ENCODE measurements around the gene SUSD1. TPM values are rescaled to one million over a fixed set of nuclear protein-coding genes. Genes with fewer than 3 reads are reported as not detected.

Gene SUSD1
- total RNA-seq, 1 donor, result 14.5 TPM

DNA sequence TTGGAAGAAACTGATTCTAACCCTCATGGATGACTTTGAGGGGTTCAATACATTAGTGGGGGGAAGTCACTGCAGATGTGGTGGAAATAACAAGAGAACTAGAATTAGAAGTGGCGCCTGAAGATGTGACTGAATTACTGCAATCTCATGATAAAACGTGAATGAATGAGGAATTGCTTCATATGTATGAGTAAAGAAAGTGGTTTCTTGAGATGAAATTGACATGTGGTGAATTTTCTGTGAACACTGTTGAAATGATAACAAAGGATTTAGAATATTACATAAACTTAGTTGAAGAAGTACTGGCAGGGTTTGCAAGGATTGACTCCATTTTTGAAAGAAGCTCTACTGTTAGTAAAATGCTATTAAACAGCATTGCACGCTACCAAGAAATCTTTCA lies 165.4 kb downstream of the SUSD1 start:
- Histone ChIP-seq H2AFZ (ENCODE audit: low read length) (no peak overlapping the region), H3K79me2 (ENCODE audit: insufficient read depth, low read length) (no peaks in the 10 kb centered on the region), H3K4me2 (ENCODE audit: insufficient read depth, low read length) (no peak overlapping the region), H3K4me1 (ENCODE audit: insufficient read depth, low read length) (peaks cover 29% of the 10 kb centered on the region), H3K36me3 (ENCODE audit: insufficient read depth, low read length) (no peaks in the 10 kb centered on the region), H3K27me3 (ENCODE audit: insufficient read depth, low read length) (no peaks in the 10 kb centered on the region), H4K20me1 (ENCODE audit: insufficient read depth, low read length) (no peaks in the 10 kb centered on the region), H3K27ac (ENCODE audit: low read depth, low read length) (peak overlapping the region; percentile 13), H3K4me3 (ENCODE audit: insufficient read depth, low read length) (no peak overlapping the region), H3K9me3 (ENCODE audit: low read depth, low read length) (no peaks in the 10 kb centered on the region)
- DNase-seq (ENCODE audit: insufficient read length, low spot score, missing footprints), result no peak
- TF ChIP-seq, protein P1, sequence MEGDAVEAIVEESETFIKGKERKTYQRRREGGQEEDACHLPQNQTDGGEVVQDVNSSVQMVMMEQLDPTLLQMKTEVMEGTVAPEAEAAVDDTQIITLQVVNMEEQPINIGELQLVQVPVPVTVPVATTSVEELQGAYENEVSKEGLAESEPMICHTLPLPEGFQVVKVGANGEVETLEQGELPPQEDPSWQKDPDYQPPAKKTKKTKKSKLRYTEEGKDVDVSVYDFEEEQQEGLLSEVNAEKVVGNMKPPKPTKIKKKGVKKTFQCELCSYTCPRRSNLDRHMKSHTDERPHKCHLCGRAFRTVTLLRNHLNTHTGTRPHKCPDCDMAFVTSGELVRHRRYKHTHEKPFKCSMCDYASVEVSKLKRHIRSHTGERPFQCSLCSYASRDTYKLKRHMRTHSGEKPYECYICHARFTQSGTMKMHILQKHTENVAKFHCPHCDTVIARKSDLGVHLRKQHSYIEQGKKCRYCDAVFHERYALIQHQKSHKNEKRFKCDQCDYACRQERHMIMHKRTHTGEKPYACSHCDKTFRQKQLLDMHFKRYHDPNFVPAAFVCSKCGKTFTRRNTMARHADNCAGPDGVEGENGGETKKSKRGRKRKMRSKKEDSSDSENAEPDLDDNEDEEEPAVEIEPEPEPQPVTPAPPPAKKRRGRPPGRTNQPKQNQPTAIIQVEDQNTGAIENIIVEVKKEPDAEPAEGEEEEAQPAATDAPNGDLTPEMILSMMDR (IDR thresholded peaks at IDR 0.05; ENCODE audit: extremely low read depth, low read depth, low read length), result no peak

- Histone ChIP-seq H4K20me1 (ENCODE audit: insufficient read depth, low read length) (no peaks in the 10 kb centered on the region), H3K9me3 (ENCODE audit: low read depth, low read length) (no peaks in the 10 kb centered on the region), H3K4me1 (ENCODE audit: insufficient read depth, low read length) (peaks cover 20% of the 10 kb centered on the region), H3K36me3 (ENCODE audit: insufficient read depth, low read length) (no peaks in the 10 kb centered on the region), H3K27me3 (ENCODE audit: insufficient read depth, low read length) (no peaks in the 10 kb centered on the region), H3K27ac (ENCODE audit: low read depth, low read length) (no peak overlapping the region), H2AFZ (ENCODE audit: low read length) (peak overlapping the region; percentile 41), H3K4me3 (ENCODE audit: insufficient read depth, low read length) (no peak overlapping the region), H3K79me2 (ENCODE audit: insufficient read depth, low read length) (no peaks in the 10 kb centered on the region), H3K4me2 (ENCODE audit: insufficient read depth, low read length) (no peak overlapping the region)
- peak; percentile 30 for DNase-seq (ENCODE audit: insufficient read length, low spot score, missing footprints)
- TF ChIP-seq, protein P1 (IDR thresholded peaks at IDR 0.05; ENCODE audit: extremely low read depth, low read depth, low read length), result no peak
Observed at GRCh38 chr9:112007575-112008240, 167.4 kb downstream of the SUSD1 start.

DNA sequence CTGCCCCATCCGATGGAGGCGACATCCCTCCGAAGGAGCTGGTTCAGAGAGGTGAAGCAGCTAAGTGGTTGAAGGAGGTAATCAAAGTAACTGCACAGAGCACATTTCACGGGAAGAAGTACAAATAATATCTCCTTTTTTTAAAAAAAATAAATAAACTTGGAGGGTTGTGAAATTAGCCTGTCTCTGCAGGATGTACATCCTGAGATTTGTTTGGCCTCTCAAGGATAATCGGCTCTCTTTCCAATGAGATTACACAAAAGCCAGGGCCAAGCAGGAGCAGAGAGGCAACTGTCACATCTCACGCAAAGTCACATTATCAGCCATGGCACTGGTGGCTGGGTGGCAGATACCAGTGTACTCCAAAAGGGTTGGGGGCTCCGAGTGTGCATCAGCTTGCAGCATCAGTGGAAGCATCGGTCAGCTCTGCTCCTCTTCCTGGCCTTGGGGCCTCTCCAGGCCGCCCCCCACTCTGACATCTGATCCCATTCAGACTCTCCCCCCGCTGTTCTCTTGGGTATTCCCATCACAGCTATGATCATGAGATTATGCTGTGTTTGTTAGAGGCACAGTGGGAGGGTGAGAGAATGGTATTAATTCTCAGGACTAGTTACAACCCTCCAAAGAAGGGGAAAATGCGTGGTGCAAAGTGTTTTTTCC lies 168.6 kb downstream of the SUSD1 start:
- H3K4me2 ChIP-seq (ENCODE audit: insufficient read depth, low read length), result no peak overlapping the region
- no peak for DNase-seq (ENCODE audit: insufficient read length, low spot score, missing footprints)
- TF ChIP-seq, protein P1 (IDR thresholded peaks at IDR 0.05; ENCODE audit: extremely low read depth, low read depth, low read length), result no peak
- no peaks in the 10 kb centered on the region for H3K36me3 ChIP-seq (ENCODE audit: insufficient read depth, low read length)
- no peak overlapping the region for H3K27ac ChIP-seq (ENCODE audit: low read depth, low read length)
- no peak overlapping the region for H2AFZ ChIP-seq (ENCODE audit: low read length)
- H3K4me3 ChIP-seq (ENCODE audit: insufficient read depth, low read length), result no peak overlapping the region
- no peaks in the 10 kb centered on the region for H3K79me2 ChIP-seq (ENCODE audit: insufficient read depth, low read length)
- H3K27me3 ChIP-seq (ENCODE audit: insufficient read depth, low read length), result no peaks in the 10 kb centered on the region
- H3K9me3 ChIP-seq (ENCODE audit: low read depth, low read length), result no peaks in the 10 kb centered on the region
- H3K4me1 ChIP-seq (ENCODE audit: insufficient read depth, low read length), result peaks cover 9% of the 10 kb centered on the region
- H4K20me1 ChIP-seq (ENCODE audit: insufficient read depth, low read length), result no peaks in the 10 kb centered on the region

GRCh38 chr9:112005939-112006338 lies 169.2 kb downstream of the SUSD1 start:
- Histone ChIP-seq H3K4me2 (ENCODE audit: insufficient read depth, low read length) (no peak overlapping the region), H3K79me2 (ENCODE audit: insufficient read depth, low read length) (no peaks in the 10 kb centered on the region), H3K4me1 (ENCODE audit: insufficient read depth, low read length) (peaks cover 4% of the 10 kb centered on the region), H4K20me1 (ENCODE audit: insufficient read depth, low read length) (no peaks in the 10 kb centered on the region), H2AFZ (ENCODE audit: low read length) (no peak overlapping the region), H3K27me3 (ENCODE audit: insufficient read depth, low read length) (no peaks in the 10 kb centered on the region), H3K36me3 (ENCODE audit: insufficient read depth, low read length) (no peaks in the 10 kb centered on the region), H3K27ac (ENCODE audit: low read depth, low read length) (no peak overlapping the region), H3K9me3 (ENCODE audit: low read depth, low read length) (no peaks in the 10 kb centered on the region), H3K4me3 (ENCODE audit: insufficient read depth, low read length) (no peak overlapping the region)
- no peak for DNase-seq (ENCODE audit: insufficient read length, low spot score, missing footprints)
- TF ChIP-seq, protein P1 (IDR thresholded peaks at IDR 0.05; ENCODE audit: extremely low read depth, low read depth, low read length), result no peak

Data from osteoblast (primary cell).